ENCODE results near the gene LAMB4.

DNA sequence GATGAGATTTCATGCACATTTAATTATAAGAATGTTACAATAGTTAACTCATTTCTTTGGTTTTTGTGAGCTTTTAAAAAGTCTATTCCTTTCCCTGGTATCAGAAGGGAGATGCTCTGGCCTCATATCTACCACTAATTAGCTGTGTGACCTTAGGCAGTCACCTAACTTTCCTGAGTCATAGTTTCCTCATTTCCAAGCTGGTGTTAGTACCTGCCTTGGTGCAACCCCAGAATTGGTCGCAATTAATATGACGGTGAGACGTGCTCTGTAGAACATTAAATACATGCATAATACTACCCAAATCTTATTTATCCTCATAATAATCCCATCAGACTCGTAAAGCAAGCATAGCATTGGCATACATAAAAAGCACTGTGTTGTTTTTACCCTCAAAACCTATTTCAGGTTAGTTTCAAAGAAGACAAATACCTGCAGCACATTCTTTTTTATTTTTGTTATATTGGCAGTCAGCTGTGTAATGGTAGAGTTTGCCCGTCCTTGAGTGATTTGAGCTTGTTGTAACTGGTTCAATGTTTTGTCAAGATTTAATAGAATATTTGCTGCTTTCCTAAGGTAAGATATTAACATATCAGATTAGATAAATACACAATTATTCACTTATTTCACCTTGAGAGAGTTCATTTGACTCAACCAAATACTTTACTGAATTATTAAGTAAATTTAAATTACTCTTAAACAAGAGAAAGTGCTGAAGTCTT, 96.2 kb downstream of the LAMB4 start:
- TF ChIP-seq CTCF (conservative IDR thresholded peaks at IDR 0.05; ENCODE audit: low read length) (no peak), EZH2phosphoT487 (IDR thresholded peaks at IDR 0.05; ENCODE audit: borderline replicate concordance, low read depth, low read length) (no peak)

Measured in OCI-LY7 (cell line).